ENCODE measurements around the gene SCRG1. TPM values are rescaled to one million over a fixed set of nuclear protein-coding genes. Genes with fewer than 3 reads are reported as not detected.

Gene SCRG1
- total RNA-seq, 1 experiment from 2014 or later = not detected

- TF ChIP-seq CTCF (conservative IDR thresholded peaks at IDR 0.05) (no peak), EZH2 (IDR thresholded peaks at IDR 0.05; ENCODE audit: low read depth) (no peak)
- no peaks in the 10 kb centered on the region for H3K27me3 ChIP-seq (ENCODE audit: insufficient read depth, low read depth)
- BruUV-seq (replicated peaks) = no TSS peak
- H2AFZ ChIP-seq = no peak overlapping the region
- H3K79me2 ChIP-seq (ENCODE audit: low read depth) = no peaks in the 10 kb centered on the region
- no peaks in the 10 kb centered on the region for H3F3A ChIP-seq (ENCODE audit: insufficient read depth, low read depth)
- ChIA-PET CTCF (interaction anchor here (0.6 kb wide), 1 partner anchor 10 kb away, joined by 3 read pairs; no protein-coding TSS in a partner anchor), POLR2A (ENCODE audit: unreplicated experiment) (no interaction called here)
- no peak overlapping the region for H3K4me3 ChIP-seq
- no peaks in the 10 kb centered on the region for H3K36me3 ChIP-seq (ENCODE audit: low read depth)
- no peaks in the 10 kb centered on the region for H3K9me2 ChIP-seq (ENCODE audit: insufficient read depth)
- intact Hi-C loops (cut with micrococcal nuclease; ENCODE audit: unreplicated experiment) = no loop called here
- no peaks in the 10 kb centered on the region for H4K20me1 ChIP-seq (ENCODE audit: insufficient read depth)
- no peak overlapping the region for H3K27ac ChIP-seq
- DNase-seq = no peak
- no peak overlapping the region for H3K4me2 ChIP-seq
- H3K4me1 ChIP-seq (replicated peaks; ENCODE audit: insufficient read depth) = no peaks in the 10 kb centered on the region
- no peaks in the 10 kb centered on the region for H3K9me3 ChIP-seq (ENCODE audit: insufficient read depth, low read depth)
Measured at GRCh38 chr4:173345648-173346047, 53.3 kb downstream of the SCRG1 start.

GRCh38 chr4:173343832-173344397, 55.0 kb downstream of the SCRG1 start:
- no peak overlapping the region for H3K27ac ChIP-seq
- BruUV-seq (replicated peaks) = no TSS peak
- DNase-seq = no peak
- H2AFZ ChIP-seq = no peak overlapping the region
- H3K4me3 ChIP-seq = no peak overlapping the region
- H3K27me3 ChIP-seq (ENCODE audit: insufficient read depth, low read depth) = no peaks in the 10 kb centered on the region
- no peak for TF ChIP-seq CTCF (conservative IDR thresholded peaks at IDR 0.05)
- TF ChIP-seq EZH2 (IDR thresholded peaks at IDR 0.05; ENCODE audit: low read depth) = no peak
- H3K4me1 ChIP-seq (replicated peaks; ENCODE audit: insufficient read depth) = no peaks in the 10 kb centered on the region
- H3K36me3 ChIP-seq (ENCODE audit: low read depth) = no peaks in the 10 kb centered on the region
- ChIA-PET CTCF (no interaction called here), POLR2A (ENCODE audit: unreplicated experiment) (no interaction called here)
- H3K79me2 ChIP-seq (ENCODE audit: low read depth) = no peaks in the 10 kb centered on the region
- H3K4me2 ChIP-seq = no peak overlapping the region
- H3K9me2 ChIP-seq (ENCODE audit: insufficient read depth) = no peaks in the 10 kb centered on the region
- intact Hi-C loops (cut with micrococcal nuclease; ENCODE audit: unreplicated experiment) = no loop called here
- H4K20me1 ChIP-seq (ENCODE audit: insufficient read depth) = no peaks in the 10 kb centered on the region
- no peaks in the 10 kb centered on the region for H3F3A ChIP-seq (ENCODE audit: insufficient read depth, low read depth)
- no peaks in the 10 kb centered on the region for H3K9me3 ChIP-seq (ENCODE audit: insufficient read depth, low read depth)

GRCh38 chr4:173337463-173337862, 61.5 kb downstream of the SCRG1 start:
- no peaks in the 10 kb centered on the region for H3K9me2 ChIP-seq (ENCODE audit: insufficient read depth)
- H3F3A ChIP-seq (ENCODE audit: insufficient read depth, low read depth) = 0 out of 2 replicates have a peak, but pooled peaks cover 4% of the 10 kb centered on the region
- no peaks in the 10 kb centered on the region for H3K9me3 ChIP-seq (ENCODE audit: insufficient read depth, low read depth)
- no peaks in the 10 kb centered on the region for H3K36me3 ChIP-seq (ENCODE audit: low read depth)
- ChIA-PET POLR2A (ENCODE audit: unreplicated experiment) (no interaction called here), CTCF (no interaction called here)
- H3K4me1 ChIP-seq (replicated peaks; ENCODE audit: insufficient read depth) = peaks cover 14% of the 10 kb centered on the region
- no peaks in the 10 kb centered on the region for H3K27me3 ChIP-seq (ENCODE audit: insufficient read depth, low read depth)
- H2AFZ ChIP-seq = no peak overlapping the region
- DNase-seq = no peak
- TF ChIP-seq CTCF (conservative IDR thresholded peaks at IDR 0.05) = no peak
- no peak for TF ChIP-seq EZH2 (IDR thresholded peaks at IDR 0.05; ENCODE audit: low read depth)
- H3K4me3 ChIP-seq = no peak overlapping the region
- intact Hi-C loops (cut with micrococcal nuclease; ENCODE audit: unreplicated experiment) = no loop called here
- no TSS peak for BruUV-seq (replicated peaks)
- no peak overlapping the region for H3K27ac ChIP-seq
- no peaks in the 10 kb centered on the region for H4K20me1 ChIP-seq (ENCODE audit: insufficient read depth)
- peaks cover 16% of the 10 kb centered on the region for H3K79me2 ChIP-seq (ENCODE audit: low read depth)
- no peak overlapping the region for H3K4me2 ChIP-seq

Data from PC-9 (cell line).